Peyer's patch (tissue), 4 donors: Measurements from ENCODE around the gene CA5A.

Experiments
- POLR2A ChIP-seq, 2 donors: fragments of 450-650 bp; IDR thresholded peaks; one replicate each; pipeline ENCODE4 v1.5.1; 2017; ENCODE audit warnings: antibody characterized with exemption in 2 of 2, mild to moderate bottlenecking in 2 of 2, moderate library complexity in 2 of 2
- TF ChIP-seq, protein P1 (sequence below), 6 experiments: fragments of 450-650 bp in 4 of 6; fragments of 200-600 bp in 2 of 6; sonication (generic) in 1 of 6; IDR thresholded peaks; one replicate each; pipeline ENCODE4 v1.5.1; 2017 to 2019; ENCODE audit warnings: antibody characterized with exemption in 6 of 6, mild to moderate bottlenecking in 3 of 6, moderate library complexity in 1 of 6

DNA sequence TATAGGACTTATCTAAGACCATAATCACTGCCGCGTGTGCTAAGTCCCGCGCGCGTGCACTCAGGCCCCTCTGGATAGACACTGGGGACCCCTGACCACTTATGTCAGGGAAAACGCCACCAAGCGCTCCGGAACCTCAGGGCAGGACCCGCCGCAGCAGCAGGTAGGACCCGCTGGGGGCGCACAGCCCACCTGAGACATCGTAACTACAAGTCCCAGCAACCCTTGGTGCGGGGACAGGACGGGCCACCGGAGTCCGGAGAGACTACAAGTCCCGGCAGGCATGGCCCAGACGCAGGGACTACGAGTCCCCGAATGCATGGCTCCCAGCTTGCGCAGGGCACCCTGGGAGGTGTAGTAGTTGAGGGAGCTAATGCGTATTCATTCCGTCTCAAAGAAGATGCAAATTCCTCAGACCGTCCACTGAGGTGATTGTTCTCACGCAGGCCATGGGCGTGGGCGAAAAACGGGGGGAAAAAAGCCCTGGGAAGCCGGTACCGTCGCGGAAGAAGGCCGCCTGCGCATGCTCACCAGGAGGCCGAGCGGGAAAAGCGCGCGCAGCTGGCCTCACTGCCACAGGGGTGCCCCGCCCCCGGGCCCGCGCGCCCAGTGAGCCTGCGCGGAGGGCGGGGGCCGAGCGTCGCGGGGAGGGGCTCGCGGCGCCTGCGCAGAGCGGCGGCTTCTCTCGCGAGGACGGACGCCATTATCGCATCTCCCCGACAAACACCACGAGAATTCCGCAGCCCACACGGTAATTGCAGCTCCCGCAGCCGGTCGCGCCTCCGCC, 14.6 kb upstream of the CA5A start, which contains the start of gene BANP:
- peak in 1 of 2 donors; percentile 51 for TF ChIP-seq POLR2A (IDR thresholded peaks at IDR 0.05)
- TF ChIP-seq, protein P1, sequence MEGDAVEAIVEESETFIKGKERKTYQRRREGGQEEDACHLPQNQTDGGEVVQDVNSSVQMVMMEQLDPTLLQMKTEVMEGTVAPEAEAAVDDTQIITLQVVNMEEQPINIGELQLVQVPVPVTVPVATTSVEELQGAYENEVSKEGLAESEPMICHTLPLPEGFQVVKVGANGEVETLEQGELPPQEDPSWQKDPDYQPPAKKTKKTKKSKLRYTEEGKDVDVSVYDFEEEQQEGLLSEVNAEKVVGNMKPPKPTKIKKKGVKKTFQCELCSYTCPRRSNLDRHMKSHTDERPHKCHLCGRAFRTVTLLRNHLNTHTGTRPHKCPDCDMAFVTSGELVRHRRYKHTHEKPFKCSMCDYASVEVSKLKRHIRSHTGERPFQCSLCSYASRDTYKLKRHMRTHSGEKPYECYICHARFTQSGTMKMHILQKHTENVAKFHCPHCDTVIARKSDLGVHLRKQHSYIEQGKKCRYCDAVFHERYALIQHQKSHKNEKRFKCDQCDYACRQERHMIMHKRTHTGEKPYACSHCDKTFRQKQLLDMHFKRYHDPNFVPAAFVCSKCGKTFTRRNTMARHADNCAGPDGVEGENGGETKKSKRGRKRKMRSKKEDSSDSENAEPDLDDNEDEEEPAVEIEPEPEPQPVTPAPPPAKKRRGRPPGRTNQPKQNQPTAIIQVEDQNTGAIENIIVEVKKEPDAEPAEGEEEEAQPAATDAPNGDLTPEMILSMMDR (IDR thresholded peaks at IDR 0.05): peak; percentile 57 to 73 (median 68)
